Neural progenitor cell (in vitro differentiated cells): ENCODE measurements around the gene C12orf75. TPM values are rescaled to one million over a fixed set of nuclear protein-coding genes. Genes with fewer than 3 reads are reported as not detected.
A peak's percentile ranks its signal among the peaks of the same experiment; 100 is the strongest.

Source experiments
- DNase-seq: peaks from one replicate; pipeline ENCODE4 v3.0.0-alpha.2; 2016; ENCODE audit warnings: low spot score
- H2AFZ ChIP-seq: fragments of 200-600 bp; sonication (generic); replicated peaks from 2 replicates; pipeline ENCODE4 v1.6.1; 2016; ENCODE audit warnings: antibody characterized with exemption
- H3F3A ChIP-seq: fragments of 200-600 bp; sonication (generic); 2 replicates; pipeline ENCODE4 v1.6.1; 2016; ENCODE audit warnings: antibody characterized with exemption, low read depth
- H3K27ac ChIP-seq: fragments of 200-600 bp; sonication (generic); 2 replicates; pipeline ENCODE4 v1.5.1; 2016; ENCODE audit warnings: mild to moderate bottlenecking
- H3K27me3 ChIP-seq: fragments of 200-600 bp; sonication (generic); 2 replicates; pipeline ENCODE4 v1.6.1; 2016; ENCODE audit warnings: mild to moderate bottlenecking, moderate library complexity
- H3K36me3 ChIP-seq: fragments of 200-600 bp; sonication (generic); 2 replicates; pipeline ENCODE4 v1.5.1; 2016
- H3K4me1 ChIP-seq: fragments of 200-600 bp; sonication (generic); 2 replicates; pipeline ENCODE4 v1.6.1; 2016; ENCODE audit warnings: mixed run types
- H3K4me2 ChIP-seq: fragments of 200-600 bp; sonication (generic); 2 replicates; pipeline ENCODE4 v1.6.1; 2016
- H3K4me3 ChIP-seq: fragments of 200-600 bp; sonication (generic); 2 replicates; pipeline ENCODE4 v1.5.1; 2016
- H3K79me2 ChIP-seq: fragments of 200-600 bp; sonication (generic); 2 replicates; pipeline ENCODE4 v1.6.1; 2016; ENCODE audit warnings: low read depth
- H3K9ac ChIP-seq: fragments of 200-600 bp; sonication (generic); 2 replicates; pipeline ENCODE4 v1.6.1; 2016
- H3K9me3 ChIP-seq: fragments of 200-600 bp; sonication (generic); 2 replicates; pipeline ENCODE4 v1.5.1; 2016; ENCODE audit warnings: low read depth
- H4K20me1 ChIP-seq: fragments of 200-600 bp; sonication (generic); 2 replicates; pipeline ENCODE4 v1.6.1; 2016; ENCODE audit warnings: low read depth
- H3K27ac Mint-ChIP-seq: 3 replicates; pipeline ENCODE4 v1.8.0; 2021; ENCODE audit warnings: mixed read lengths
- H3K27me3 Mint-ChIP-seq: 2 replicates; pipeline ENCODE4 v1.8.0; 2022; ENCODE audit warnings: low read depth, mild to moderate bottlenecking, inconsistent platforms, moderate library complexity, mixed read lengths; ENCODE audit not compliant: insufficient read depth
- H3K36me3 Mint-ChIP-seq: 3 replicates; pipeline ENCODE4 v1.8.0; 2021; ENCODE audit warnings: mixed read lengths
- H3K4me1 Mint-ChIP-seq: 3 replicates; pipeline ENCODE4 v1.8.0; 2021; ENCODE audit warnings: mixed read lengths
- H3K4me3 Mint-ChIP-seq: 3 replicates; pipeline ENCODE4 v1.8.0; 2021; ENCODE audit warnings: mild to moderate bottlenecking, moderate library complexity, mixed read lengths
- H3K9me3 Mint-ChIP-seq: 3 replicates; pipeline ENCODE4 v1.8.0; 2020; ENCODE audit warnings: mixed read lengths
- EZH2 ChIP-seq: fragments of 200-600 bp; sonication (generic); IDR thresholded peaks from 2 replicates; pipeline ENCODE4 v1.6.1; 2017; ENCODE audit warnings: antibody characterized with exemption, mild to moderate bottlenecking, moderate library complexity
- EZH2phosphoT487 ChIP-seq: fragments of 200-600 bp; sonication (generic); IDR thresholded peaks from 2 replicates; pipeline ENCODE4 v1.6.1; 2017; ENCODE audit warnings: antibody characterized with exemption
- total RNA-seq: library from RNA; depleted of rRNA; stranded (reverse); fragments of >200 nt; gene quantifications from 2 replicates; pipeline ENCODE4 v1.2.3, GENCODE V29; 2015; ENCODE audit warnings: low replicate concordance
- TF ChIP-seq, protein P1 (sequence below): fragments of 200-600 bp; sonication (generic); IDR thresholded peaks from 2 replicates; pipeline ENCODE4 v1.5.1; 2017; ENCODE audit warnings: antibody characterized with exemption, mild to moderate bottlenecking

Gene C12orf75
- total RNA-seq, 1 donor from 2014 or later = 59.9 TPM

- no peak for DNase-seq
- no peak overlapping the region for H3K27ac ChIP-seq
- no peaks in the 10 kb centered on the region for H4K20me1 ChIP-seq
- H3K36me3 ChIP-seq = no peaks in the 10 kb centered on the region
- no peak overlapping the region for H3K9ac ChIP-seq
- H3K4me2 ChIP-seq = no peak overlapping the region
- H3K4me3 Mint-ChIP-seq = no peak overlapping the region
- no peaks in the 10 kb centered on the region for H3K9me3 ChIP-seq
- H3F3A ChIP-seq = no peaks in the 10 kb centered on the region
- no peaks in the 10 kb centered on the region for H3K79me2 ChIP-seq
- H3K27me3 Mint-ChIP-seq = no peaks in the 10 kb centered on the region
- H3K4me3 ChIP-seq = no peak overlapping the region
- H3K27ac Mint-ChIP-seq = no peak overlapping the region
- H3K36me3 Mint-ChIP-seq = no peaks in the 10 kb centered on the region
- H3K9me3 Mint-ChIP-seq = no peaks in the 10 kb centered on the region
- no peak overlapping the region for H2AFZ ChIP-seq
- H3K4me1 ChIP-seq = no peaks in the 10 kb centered on the region
- no peaks in the 10 kb centered on the region for H3K27me3 ChIP-seq
- H3K4me1 Mint-ChIP-seq = peaks cover 31% of the 10 kb centered on the region
- TF ChIP-seq EZH2phosphoT487 (no peak), EZH2 (no peak)
- TF ChIP-seq, protein P1, sequence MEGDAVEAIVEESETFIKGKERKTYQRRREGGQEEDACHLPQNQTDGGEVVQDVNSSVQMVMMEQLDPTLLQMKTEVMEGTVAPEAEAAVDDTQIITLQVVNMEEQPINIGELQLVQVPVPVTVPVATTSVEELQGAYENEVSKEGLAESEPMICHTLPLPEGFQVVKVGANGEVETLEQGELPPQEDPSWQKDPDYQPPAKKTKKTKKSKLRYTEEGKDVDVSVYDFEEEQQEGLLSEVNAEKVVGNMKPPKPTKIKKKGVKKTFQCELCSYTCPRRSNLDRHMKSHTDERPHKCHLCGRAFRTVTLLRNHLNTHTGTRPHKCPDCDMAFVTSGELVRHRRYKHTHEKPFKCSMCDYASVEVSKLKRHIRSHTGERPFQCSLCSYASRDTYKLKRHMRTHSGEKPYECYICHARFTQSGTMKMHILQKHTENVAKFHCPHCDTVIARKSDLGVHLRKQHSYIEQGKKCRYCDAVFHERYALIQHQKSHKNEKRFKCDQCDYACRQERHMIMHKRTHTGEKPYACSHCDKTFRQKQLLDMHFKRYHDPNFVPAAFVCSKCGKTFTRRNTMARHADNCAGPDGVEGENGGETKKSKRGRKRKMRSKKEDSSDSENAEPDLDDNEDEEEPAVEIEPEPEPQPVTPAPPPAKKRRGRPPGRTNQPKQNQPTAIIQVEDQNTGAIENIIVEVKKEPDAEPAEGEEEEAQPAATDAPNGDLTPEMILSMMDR = no peak
Observed at GRCh38 chr12:105419606-105420005, 89.1 kb downstream of the C12orf75 start.

DNA sequence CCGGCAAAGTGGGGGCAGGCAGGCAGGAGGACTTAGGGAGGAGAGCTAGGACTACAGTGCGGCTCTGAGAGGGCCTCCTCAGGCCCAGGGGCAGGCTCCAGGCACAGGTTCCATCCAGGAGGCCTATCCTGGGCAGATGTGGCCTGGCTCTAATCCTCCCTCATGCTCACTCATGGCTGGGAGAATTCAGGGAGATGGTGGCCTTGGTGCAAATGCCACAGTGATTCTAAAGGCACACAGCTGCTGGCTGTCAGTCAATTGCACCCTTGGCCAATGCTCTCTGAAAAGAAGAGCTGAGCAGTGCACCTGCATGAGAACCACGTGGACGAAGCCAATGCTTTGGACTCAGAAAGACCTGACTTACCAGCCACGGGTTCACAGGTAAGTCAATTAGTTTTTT is 89.6 kb downstream of the C12orf75 start:
- Mint-ChIP-seq H3K27me3 (peaks cover 3% of the 10 kb centered on the region), H3K9me3 (peaks cover under 1% of the 10 kb centered on the region), H3K27ac (no peak overlapping the region), H3K4me3 (no peak overlapping the region), H3K4me1 (peaks cover 31% of the 10 kb centered on the region), H3K36me3 (no peaks in the 10 kb centered on the region)
- no peak overlapping the region for H3K9ac ChIP-seq
- H3K27me3 ChIP-seq = no peaks in the 10 kb centered on the region
- H3K27ac ChIP-seq = no peak overlapping the region
- no peaks in the 10 kb centered on the region for H3K79me2 ChIP-seq
- H3K4me1 ChIP-seq = no peaks in the 10 kb centered on the region
- TF ChIP-seq EZH2 = no peak
- TF ChIP-seq EZH2phosphoT487 = no peak
- TF ChIP-seq, protein P1 = no peak
- no peaks in the 10 kb centered on the region for H3F3A ChIP-seq
- no peak overlapping the region for H3K4me3 ChIP-seq
- DNase-seq = no peak
- H4K20me1 ChIP-seq = no peaks in the 10 kb centered on the region
- no peak overlapping the region for H2AFZ ChIP-seq
- H3K36me3 ChIP-seq = no peaks in the 10 kb centered on the region
- H3K4me2 ChIP-seq = no peak overlapping the region
- H3K9me3 ChIP-seq = no peaks in the 10 kb centered on the region

GRCh38 chr12:105420659-105421240 is 90.3 kb downstream of the C12orf75 start:
- Mint-ChIP-seq H3K36me3 (no peaks in the 10 kb centered on the region), H3K4me1 (peaks cover 31% of the 10 kb centered on the region), H3K4me3 (no peak overlapping the region), H3K27me3 (peaks cover 3% of the 10 kb centered on the region), H3K27ac (no peak overlapping the region), H3K9me3 (peaks cover 4% of the 10 kb centered on the region)
- Histone ChIP-seq H4K20me1 (no peaks in the 10 kb centered on the region), H3K27me3 (no peaks in the 10 kb centered on the region), H2AFZ (no peak overlapping the region), H3K9me3 (no peaks in the 10 kb centered on the region), H3K4me3 (no peak overlapping the region), H3K4me1 (no peaks in the 10 kb centered on the region), H3K27ac (no peak overlapping the region), H3F3A (no peaks in the 10 kb centered on the region), H3K4me2 (no peak overlapping the region), H3K36me3 (no peaks in the 10 kb centered on the region), H3K9ac (no peak overlapping the region), H3K79me2 (no peaks in the 10 kb centered on the region)
- peak; percentile 81 for DNase-seq
- TF ChIP-seq, protein P1 = peak; percentile 98
- no peak for TF ChIP-seq EZH2
- no peak for TF ChIP-seq EZH2phosphoT487

Other genes starting within 250 kb of the C12orf75 start
- 0.13 and 0.68 TPM in 2 replicates for gene ALDH1L2, start 246.2 kb upstream of the C12orf75 start, total RNA-seq
- gene WASHC4, start 223.0 kb upstream of the C12orf75 start, total RNA-seq = 53.9 and 81.1 TPM in 2 replicates
- 27.7 and 37.5 TPM in 2 replicates for gene APPL2, start 94.5 kb upstream of the C12orf75 start, total RNA-seq